ENCODE results near the gene SPINT2.

The SPINT2 gene

GRCh38 chr19:38298821-38299680, 34.7 kb downstream of the SPINT2 start:
- DNase-seq = no peak

GRCh38 chr19:38303517-38304351, 39.4 kb downstream of the SPINT2 start, which contains the start of gene C19orf33:
TSS of gene C19orf33 (plus strand) at chr19:38304251. CDS start at chr19:38304262, 11 bp downstream.
- DNase-seq = no peak

DNA sequence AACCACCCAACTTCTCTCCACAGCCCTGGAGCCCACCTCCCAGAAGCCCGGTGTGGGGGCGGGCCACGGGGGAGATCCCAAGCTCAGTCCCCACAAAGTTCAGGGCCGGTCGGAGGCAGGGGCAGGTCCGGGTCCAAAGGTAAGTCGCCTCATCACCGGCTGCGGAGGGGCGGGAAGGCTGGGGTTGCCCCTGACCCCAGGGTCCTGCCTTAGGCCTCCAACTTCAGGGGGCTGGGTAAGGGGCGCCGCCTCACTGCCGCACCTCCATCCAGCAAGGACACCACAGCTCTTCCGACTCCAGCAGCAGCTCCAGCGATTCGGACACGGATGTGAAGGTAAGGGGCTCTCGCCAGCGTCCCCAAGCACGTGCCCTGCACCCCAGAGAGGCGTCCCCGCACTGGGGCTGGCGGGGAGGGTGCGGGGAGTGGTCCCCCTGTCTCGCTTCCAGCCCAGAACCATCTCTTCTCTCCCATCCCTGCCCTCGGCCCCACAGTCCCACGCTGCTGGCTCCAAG, 40.0 kb downstream of the SPINT2 start:
- no peak for DNase-seq

DNA sequence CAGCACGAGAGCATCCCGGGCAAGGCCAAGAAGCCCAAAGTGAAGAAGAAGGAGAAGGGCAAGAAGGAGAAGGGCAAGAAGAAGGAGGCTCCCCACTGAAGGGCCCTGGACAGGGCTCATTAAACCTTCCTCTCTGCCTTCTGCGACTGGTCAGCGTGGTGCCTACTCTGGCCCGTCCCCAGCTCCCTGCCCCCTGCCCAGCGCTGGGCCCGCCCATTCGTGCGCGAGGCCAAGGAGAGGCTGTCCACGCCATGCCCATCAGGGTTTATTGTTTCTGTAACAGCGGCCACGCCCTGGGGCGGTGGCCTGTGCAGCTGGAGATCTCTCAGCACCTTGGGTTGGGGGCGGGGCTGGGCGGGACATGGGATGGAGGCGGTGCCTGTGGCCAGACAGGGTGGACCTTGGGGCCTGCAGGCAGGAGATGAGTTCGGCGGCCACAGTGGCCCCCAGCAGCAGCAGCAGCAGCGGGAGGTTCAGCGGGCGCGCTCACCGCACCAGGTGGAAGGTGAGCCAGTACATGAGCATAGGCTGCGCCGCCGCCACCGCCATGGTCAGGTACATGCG, 40.6 kb downstream of the SPINT2 start:
- no peak for DNase-seq

DNA sequence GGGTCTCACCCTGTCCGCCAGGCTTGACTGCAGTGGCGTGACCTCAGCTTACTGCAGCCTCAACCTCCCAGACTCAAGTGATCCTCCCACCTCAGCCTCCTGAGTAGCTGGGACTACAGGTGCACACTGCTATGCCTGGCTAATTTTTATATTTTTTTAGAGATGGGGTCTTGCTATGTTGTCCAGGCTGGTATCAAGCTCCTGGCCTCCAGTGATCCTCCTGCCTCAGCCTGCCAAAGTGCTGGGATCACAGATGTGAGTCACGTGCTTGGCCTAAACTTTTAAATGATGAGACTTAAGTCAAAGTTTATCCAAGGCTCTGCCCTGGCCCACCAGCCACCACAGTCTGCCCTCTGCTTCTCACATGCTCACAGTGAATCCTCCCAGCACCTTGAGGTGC, 41.9 kb downstream of the SPINT2 start:
- DNase-seq = no peak

DNA sequence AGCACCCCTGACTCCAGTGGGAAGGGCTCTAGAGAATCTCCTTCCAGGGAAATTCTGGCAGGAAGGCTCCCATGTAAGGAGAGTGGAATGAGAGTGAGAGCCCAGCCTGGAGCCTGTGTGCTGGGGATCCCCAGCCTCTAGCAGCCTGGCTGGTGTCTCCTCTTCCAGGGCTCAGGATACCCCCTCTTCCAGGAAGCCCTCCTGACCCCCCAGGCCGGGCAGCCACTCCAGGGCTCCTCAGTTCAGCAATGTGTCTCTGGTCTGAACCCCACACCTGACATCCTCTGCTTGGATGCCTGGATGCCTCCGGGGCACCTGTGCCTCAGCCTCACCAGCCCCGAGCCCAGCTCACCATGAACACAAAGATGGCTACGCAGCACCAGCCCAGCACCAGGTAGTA, 42.7 kb downstream of the SPINT2 start:
- no peak for DNase-seq

GRCh38 chr19:38307597-38307996, 43.2 kb downstream of the SPINT2 start:
- no peak for DNase-seq

- no peak for DNase-seq
These were observed 43.8 kb downstream of the SPINT2 start for GRCh38 chr19:38308006-38308766.

- DNase-seq = no peak
These were observed 44.7 kb downstream of the SPINT2 start for GRCh38 chr19:38308926-38309614.

- no peak for DNase-seq
These were observed 45.4 kb downstream of the SPINT2 start for GRCh38 chr19:38309615-38310278.

DNA sequence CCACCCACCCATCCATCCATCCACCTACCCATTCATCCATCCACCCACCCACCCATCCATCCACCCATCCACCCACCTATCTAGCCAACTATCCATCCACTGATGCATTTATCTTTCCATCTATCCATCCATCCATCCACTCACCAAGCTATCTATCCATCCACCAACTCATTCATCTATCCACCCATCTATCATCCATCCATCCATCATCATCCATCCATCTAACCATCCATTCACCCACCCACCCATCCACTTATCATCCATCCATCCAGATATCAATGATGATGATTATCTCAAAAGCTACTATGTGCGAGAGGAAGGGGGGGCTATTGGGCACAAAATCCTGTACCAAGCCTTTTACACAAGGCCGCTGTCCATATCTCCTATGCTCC, 45.9 kb downstream of the SPINT2 start:
- DNase-seq = no peak

GRCh38 chr19:38310986-38311385, 46.6 kb downstream of the SPINT2 start:
- DNase-seq = no peak

- peak; percentile 98 to 99 for DNase-seq
These were observed 51.5 kb downstream of the SPINT2 start, which contains the start of gene YIF1B for GRCh38 chr19:38315657-38316476. TSS of gene YIF1B (minus strand) at chr19:38315947. CDS start at chr19:38315917, 30 bp downstream.

- no peak for DNase-seq
These were observed 52.2 kb downstream of the SPINT2 start for GRCh38 chr19:38316477-38317067.

DNA sequence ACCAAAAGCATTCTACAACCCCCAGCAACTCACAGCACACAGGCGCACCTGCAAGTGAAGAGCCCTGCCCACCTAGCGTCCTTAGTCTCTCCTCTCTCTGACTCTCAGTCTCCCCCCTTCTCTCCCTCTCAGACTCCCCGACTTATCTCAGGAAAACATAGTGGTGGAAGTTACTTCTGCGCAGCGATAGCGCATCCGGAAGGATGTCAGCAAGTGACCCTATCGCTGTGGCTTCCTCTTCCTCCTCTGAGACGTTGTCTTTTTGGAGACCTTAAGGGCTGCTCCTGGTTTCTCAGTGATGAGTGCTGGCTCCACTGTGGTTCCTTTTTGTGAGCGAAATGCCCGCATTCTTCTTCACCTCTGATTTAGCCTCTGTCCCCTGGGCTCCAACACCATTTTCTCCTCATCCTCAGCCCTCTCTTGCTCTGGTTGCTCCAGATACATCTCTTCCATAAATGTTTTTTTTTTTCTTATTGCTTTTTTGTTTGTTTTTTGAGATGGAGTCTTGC, 52.8 kb downstream of the SPINT2 start:
- DNase-seq = peak in 1 of 2 donors; percentile 14

GRCh38 chr19:38318660-38319059, 54.3 kb downstream of the SPINT2 start:
- DNase-seq = no peak

GRCh38 chr19:38319421-38320258, 55.3 kb downstream of the SPINT2 start, which contains the start of gene KCNK6:
TSS of gene KCNK6 (plus strand) at chr19:38319845. CDS start at chr19:38319951, 106 bp downstream.
- peak in 1 of 2 donors; percentile 10 for DNase-seq

- DNase-seq = no peak
These were observed 56.6 kb downstream of the SPINT2 start for GRCh38 chr19:38320969-38321339.

Measured in hippocampal formation (tissue), 2 donors.